HG02588 (cell line): ENCODE results near the gene GARS1.
"Not testable (repeated sequence)": the region's sequence is repeated elsewhere in the genome, so short reads cannot be mapped to it uniquely, and the experiment has no call there.

Experiments used
- ATAC-seq: cut with Tn5 transposase; IDR thresholded peaks from one replicate; pipeline ENCODE4 v1.9.1; 2021; ENCODE audit warnings: mild to moderate bottlenecking, moderate library complexity; ENCODE audit not compliant: unreplicated experiment

Gene GARS1

DNA sequence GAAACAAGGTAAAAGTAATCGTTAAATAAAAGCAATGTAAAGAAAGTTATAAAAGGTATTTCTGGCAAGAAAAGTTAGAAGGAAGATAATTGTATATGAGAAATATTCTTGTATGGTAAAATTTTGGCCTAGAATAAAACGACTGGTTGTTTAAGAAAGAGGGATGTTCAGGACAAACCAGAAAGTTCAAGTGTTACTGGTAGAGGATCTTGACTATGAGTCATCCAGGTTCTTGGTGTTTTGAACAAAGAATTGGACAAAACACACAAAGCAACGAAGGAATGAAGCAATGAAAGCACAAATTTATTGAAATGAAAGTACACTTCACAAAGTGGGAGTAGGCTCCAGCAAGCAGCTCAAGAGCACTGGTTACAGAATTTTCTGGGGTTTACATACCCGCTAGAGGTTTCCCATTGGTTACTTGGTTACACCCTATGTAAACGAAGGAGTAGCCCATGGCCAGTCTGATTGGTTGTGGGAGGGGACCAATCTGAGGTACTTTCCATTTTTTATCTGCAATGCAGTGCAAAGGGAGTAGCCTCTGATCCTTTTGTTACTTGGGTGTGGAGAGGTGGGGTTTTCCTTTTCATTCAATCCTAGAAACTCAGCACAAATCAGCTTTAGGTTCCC is 22.4 kb upstream of the GARS1 start:
- ATAC-seq: no peak

- ATAC-seq: no peak
Measured at GRCh38 chr7:30575910-30576309, 18.8 kb upstream of the GARS1 start.

DNA sequence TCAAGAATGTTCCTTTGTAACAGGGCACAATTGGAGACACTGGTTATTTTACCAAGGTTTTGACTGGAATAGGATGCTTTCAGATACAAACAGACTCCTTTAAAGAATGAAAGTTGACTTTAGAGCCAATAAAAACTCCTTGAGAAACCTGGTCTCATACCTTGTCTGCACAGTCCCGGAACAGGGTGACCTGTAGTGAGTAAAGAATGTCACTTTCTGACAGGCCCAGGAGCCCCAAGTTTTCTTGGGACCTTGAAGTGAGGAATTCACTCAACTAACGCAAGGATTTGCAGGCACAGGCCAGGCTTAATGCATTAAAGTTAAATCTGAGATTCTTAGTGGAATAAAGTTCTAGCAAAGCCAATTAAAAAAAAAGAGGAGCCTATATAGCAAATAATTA is 11.5 kb upstream of the GARS1 start:
- no peak for ATAC-seq

GRCh38 chr7:30584415-30584814 is 10.3 kb upstream of the GARS1 start:
- ATAC-seq: no peak

DNA sequence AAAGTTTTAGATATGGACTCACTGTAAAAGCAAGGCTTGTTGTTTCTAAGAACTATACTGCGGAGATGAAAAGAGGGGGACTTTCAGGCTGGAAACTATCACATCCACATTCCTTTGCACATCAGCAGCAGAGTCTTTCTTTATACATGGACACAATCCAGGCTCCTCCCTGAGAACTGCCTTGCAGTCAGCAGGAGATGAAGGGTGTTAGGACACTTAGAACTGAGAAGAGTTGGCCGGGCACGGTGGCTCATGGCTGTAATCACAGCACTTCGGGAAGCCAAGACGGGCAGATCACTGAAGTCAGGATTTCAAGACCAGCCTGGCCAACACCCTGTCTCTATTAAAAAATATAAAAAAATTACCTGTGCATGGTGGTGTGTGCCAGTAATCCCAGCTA is 9.7 kb upstream of the GARS1 start:
- no peak for ATAC-seq

GRCh38 chr7:30585675-30586074 is 9.0 kb upstream of the GARS1 start:
- no peak for ATAC-seq

- ATAC-seq: not testable (repeated sequence)
Measured at GRCh38 chr7:30587547-30587946, 7.1 kb upstream of the GARS1 start.

- no peak for ATAC-seq
Measured at GRCh38 chr7:30589111-30589510, 5.6 kb upstream of the GARS1 start.

DNA sequence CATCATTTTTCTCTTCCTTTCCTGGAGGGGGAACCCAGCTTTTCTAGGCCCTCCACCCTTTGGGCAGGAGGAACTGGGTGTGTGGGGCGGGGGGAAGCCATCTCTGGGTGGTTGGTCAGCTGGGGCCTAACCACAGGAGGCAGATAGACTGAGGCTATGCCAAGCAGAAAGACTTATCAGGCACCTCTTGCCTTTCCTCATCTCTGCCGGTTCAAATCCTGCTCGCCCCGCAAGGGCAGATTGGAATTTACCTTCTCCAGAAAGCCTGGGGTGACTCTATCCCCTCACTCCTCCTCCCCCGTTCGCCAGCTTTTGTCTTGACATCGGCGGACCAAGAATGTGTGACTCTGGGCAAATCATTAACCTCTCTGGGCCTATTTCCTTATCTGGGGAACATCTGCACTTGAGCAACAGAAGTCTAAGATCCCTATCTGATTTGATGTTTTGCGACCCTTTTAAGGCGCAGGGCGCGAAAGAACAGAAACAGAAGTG is 584 bp upstream of the GARS1 start:
- peak; percentile 36 for ATAC-seq

GRCh38 chr7:30595436-30596013 is 847 bp downstream of the GARS1 start:
- no peak for ATAC-seq

GRCh38 chr7:30596014-30596641 is 1.4 kb downstream of the GARS1 start:
- no peak for ATAC-seq

- ATAC-seq: no peak
Measured at GRCh38 chr7:30596721-30597120, 2.0 kb downstream of the GARS1 start.

GRCh38 chr7:30598121-30598876 is 3.6 kb downstream of the GARS1 start:
- no peak for ATAC-seq

- no peak for ATAC-seq
Measured at GRCh38 chr7:30604901-30605300, 10.2 kb downstream of the GARS1 start.

- no peak for ATAC-seq
Measured at GRCh38 chr7:30605832-30606231, 11.2 kb downstream of the GARS1 start.

DNA sequence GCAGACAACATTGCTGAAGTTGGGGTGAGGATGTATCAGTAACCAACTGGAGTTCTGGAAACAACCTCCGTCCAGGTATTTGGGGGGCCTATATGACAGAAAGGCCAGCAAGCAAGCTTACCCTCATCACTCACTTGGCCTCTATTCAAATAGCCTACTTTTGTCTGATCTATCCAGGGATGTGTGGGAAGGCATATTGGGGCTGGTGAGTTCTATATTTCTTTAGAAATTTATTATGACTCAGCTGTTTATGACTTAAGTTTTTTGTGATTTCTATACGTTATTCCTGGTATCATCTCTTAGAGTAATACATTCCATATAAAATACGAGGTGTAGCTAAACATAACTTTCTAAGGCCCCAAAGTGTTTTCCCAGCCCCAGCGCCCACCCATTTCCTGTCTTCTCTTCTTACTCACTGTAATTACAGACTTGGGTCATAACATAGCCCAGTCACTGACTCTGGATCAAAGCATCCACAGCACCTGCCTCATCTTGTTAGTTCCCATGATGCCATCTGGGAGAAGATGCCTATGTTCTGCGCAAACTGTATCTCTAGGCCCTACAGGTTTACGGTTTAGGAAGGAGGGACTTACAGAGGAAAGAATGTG is 18.1 kb downstream of the GARS1 start:
- no peak for ATAC-seq

GRCh38 chr7:30613366-30614325 is 19.0 kb downstream of the GARS1 start:
- ATAC-seq: no peak

DNA sequence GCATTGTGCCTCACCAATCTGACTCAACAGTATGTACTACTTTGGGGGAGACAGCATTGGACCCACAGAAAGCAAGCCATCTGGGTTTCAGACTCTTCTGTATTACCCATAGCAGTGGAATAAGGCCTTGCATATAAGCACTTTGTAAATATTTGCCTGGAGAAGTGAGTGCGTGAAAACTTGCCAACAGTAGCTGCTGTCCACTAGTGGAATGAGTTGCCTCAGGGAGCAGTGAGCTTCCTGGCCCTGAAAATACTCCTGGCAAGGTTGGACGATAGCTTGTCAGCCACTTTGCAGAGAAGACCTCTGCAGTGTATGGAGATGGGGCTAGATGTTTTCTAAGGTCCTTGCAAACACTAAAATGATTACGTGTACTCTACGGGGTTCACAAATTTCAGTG is 21.6 kb downstream of the GARS1 start:
- ATAC-seq: no peak

- ATAC-seq: no peak
Measured at GRCh38 chr7:30617359-30617758, 22.7 kb downstream of the GARS1 start.

DNA sequence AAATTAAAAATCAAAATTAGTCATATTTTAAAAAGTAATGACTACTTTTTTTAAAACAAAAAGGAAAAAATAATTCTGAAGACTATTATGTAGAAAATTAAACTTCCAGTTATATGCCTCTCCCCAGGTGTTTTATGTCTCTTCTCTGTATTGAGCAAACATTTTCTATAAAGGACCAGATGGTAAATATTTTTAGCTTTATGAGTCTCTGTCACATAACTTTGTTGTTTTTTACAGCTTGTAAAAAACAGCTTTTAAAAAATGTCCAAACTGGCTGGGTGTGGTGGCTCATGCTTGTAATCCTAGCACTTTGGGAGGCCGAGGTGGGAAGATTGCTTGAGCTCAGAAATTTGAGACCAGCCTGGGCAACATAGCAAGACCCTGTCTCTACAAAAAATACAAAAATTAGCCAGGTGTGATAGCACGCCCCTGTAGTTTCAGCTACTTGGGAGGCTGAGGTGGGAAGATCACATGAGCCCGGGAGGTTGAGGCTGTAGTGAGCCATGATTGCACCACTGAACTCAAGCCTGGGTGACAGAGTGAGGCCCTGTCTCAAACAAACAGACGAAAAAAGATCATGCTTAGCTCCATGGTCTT is 23.5 kb downstream of the GARS1 start:
- no peak for ATAC-seq
